Left kidney (tissue), 2 donors: ENCODE measurements around the gene LITAF. TPM values are rescaled to one million over a fixed set of nuclear protein-coding genes. Genes with fewer than 3 reads are reported as not detected.
"Not testable (repeated sequence)": the region's sequence is repeated elsewhere in the genome, so short reads cannot be mapped to it uniquely, and the experiment has no call there.

Experiments
- DNase-seq: peaks from one replicate; pipeline ENCODE4 v3.0.0-alpha.2; 2013
- polyA plus RNA-seq: library from polyadenylated mRNA; unstranded; fragments of 120-200 nt; gene quantifications from one replicate; pipeline ENCODE4 v1.2.1, GENCODE V29; 2013; ENCODE audit not compliant: insufficient read length

LITAF gene
- polyA plus RNA-seq, 1 donor, result 103 TPM

DNA sequence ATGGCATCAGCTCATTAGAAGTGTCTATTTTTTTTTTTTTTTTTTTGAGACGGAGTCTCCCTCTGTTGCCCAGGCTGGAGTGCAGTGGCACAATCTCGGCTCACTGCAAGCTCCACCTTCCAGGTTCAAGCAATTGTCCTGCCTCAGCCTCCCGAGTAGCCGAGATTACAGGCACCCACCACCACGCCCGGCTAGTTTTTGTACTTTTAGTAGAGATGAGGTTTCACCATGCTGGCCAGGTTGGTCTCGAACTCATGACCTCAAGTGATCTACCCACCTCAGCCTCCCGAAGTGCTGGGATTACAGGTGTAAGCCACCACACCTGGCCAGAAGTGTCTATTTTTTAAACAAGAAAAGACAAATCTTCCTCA is 9.4 kb downstream of the LITAF start:
- not testable (repeated sequence) for DNase-seq

DNA sequence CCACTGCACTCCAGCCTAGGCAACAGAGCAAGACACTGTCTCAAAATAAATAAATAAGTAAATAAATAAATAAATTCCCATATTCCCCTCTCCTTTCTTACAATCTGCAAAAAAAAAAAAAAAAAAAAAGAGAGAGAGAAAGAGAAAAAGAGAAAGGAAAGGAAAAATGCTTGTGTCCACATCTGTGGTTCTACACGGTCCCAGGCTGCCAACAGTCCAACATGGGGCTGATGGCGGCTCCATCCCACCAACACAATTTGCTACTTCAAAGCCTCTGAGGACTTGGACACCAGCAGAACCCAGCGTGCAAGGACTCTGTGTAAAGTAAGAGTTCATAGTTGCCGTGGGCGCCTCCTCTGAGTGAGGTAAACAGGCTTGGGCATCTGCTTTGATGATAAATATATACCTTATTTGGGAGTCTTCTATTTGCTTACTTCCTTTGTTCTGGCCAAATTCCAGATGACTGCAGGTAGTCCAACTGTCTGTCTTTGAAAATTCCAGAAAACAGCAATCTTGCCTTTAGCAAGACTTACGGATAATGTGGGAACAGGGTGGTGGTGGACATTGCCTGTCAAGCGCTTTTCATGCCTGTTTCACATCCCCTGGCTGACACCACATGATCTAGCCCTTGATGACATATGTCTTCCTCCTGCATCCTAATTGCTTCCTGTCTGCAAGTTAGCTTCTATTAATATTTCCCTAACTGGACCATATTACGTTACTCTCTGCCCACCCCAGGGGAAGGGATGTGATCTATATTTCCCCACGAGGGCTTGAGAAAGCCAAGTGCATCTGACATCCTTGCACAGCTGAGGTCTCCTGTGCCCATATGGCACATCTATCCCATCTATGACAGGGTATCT is 10.1 kb downstream of the LITAF start:
- DNase-seq, result no peak

DNA sequence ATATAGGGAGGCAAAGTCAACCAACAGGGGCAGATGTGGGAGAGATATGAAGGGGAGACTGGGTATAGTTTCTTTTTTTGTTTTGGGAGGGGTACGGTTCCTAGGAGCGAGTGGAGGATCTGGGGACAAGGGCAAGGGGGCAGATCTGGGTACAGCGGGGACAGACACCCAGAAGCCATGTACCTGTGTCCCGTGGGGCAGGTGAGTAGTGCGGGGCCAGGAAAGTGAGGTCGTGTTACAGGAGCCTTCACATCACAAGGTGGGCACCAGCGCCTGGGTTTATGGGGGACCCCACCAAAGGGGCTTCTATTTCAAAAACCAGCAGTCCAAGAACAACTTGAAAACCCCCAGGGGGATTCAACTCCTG is 11.5 kb downstream of the LITAF start:
- DNase-seq, result no peak

DNA sequence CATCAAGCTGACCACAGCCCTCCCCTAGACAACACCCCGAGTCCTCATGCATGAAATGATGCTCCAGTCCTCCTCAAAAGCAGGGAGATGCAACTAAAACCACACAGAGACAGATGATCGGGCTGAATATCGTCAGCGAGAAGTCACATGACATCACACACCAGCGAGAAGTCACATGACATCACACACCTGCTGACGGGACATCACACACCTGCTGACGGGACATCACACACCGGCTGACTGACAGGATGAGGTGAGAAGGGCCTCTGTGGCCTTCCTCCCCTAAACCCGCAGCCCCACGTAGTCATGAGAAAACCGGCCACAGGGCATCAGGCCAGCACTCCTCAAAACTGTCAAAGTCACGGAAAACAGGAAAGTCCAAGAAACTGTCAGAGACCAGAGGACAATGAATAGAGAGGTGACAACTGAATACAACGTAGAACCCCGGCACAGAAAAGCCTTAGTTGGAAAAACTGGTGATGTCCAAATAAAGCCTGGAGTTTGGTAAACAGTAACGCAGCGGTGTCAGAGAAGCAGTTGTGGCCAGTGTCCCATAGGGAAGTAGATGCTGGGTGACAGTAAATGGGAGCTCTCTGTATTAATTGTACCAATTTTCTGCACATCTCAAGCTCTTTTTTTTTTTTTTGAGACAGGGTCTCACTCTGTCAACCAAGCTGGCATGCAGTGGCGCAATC is 14.3 kb downstream of the LITAF start:
- no peak for DNase-seq

DNA sequence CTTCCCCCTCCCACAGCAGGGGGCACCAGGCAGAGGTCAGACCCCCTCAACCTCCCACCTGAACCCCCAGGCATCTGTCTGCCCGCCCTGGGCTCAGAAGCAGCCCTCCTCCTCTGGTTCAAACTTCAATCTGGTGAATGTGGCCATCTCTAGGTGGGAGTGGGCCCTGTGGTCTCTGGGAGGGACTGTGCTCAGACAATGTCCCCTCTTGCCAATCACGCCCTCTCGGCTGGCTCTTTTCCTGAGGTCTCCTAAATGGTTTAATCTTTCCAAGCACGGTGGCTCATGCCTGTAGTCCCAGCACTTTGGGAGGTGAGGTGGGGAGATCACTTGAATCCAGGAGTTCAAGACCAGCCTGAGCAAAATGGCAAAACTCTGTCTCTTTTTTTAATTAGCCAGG is 15.2 kb downstream of the LITAF start:
- no peak for DNase-seq

DNA sequence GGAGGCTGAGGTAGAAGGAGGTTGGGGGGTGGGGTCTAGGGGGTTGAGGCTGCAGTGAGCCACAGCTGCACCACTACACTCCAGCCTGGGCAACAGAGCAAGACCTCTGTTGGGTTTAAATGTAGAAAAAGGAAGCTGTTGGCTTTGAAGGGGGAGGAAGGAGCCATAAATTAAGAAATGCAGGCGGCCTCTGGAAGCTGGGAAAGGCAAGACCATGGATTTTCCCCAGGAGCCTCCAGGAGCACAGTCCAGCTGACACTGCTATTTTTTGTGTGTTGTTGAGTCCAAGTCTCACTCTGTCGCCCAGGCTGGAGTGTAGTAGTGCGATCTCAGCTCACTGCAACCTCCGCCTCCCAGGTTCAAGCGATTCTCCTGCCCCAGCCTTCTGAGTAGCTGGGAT is 15.9 kb downstream of the LITAF start:
- DNase-seq, result no peak

DNA sequence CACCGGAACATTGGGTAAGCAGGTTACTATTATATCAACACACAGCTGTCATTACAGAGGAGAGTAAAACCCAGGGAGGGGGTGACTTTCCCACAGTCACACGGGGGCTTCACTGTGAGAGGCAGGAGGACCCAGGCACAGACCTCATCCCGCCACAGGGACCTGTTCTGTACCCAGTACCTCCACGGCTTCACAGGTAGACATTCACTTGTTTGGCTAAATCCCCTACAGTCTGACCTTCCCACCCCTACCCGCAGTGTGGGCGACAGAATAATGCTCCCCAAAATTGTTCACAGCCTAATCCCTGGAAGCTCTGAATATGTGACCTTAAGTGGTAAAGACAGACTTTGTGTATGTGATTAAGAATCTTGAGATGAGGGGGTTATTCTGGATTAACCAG is 16.5 kb downstream of the LITAF start:
- DNase-seq, result no peak

DNA sequence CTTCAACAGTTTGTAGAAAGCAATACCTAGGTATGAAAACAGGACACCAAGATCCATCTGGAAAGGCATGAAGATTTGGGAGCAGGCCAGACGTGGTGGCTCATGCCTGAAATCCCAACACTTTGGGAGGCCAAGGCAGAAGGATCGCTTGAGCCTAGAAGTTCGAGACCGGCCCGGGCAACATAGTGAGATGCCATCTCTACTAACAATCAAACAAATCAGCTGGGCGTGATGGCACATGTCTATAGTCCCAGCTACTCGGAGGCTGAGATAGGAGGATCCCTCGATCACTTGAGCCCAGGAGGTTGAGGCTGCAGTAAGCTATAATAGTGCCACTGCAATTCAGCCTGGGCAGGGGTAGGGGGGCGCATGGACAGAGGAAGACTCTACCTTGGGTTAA is 20.3 kb downstream of the LITAF start:
- no peak for DNase-seq

DNA sequence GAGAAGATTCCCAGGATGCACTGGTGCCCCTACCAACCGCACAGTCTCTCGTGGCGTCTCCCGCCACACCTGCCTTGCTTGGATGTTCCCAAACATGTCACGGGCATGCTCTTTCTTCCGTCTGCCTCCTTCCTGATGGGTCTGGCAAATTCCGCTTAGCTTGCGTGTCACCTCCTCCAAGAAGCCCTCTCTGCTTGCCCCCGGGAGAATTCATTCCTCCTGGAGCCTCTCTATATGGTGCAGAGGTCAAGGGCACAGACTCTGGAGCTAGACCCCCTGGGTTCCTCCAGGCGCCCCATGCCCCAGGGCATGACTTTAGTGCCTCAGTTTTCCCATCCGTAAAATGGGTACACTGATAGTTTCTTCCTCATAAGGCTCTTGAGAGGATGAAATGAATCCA is 21.1 kb downstream of the LITAF start:
- DNase-seq, result no peak

DNA sequence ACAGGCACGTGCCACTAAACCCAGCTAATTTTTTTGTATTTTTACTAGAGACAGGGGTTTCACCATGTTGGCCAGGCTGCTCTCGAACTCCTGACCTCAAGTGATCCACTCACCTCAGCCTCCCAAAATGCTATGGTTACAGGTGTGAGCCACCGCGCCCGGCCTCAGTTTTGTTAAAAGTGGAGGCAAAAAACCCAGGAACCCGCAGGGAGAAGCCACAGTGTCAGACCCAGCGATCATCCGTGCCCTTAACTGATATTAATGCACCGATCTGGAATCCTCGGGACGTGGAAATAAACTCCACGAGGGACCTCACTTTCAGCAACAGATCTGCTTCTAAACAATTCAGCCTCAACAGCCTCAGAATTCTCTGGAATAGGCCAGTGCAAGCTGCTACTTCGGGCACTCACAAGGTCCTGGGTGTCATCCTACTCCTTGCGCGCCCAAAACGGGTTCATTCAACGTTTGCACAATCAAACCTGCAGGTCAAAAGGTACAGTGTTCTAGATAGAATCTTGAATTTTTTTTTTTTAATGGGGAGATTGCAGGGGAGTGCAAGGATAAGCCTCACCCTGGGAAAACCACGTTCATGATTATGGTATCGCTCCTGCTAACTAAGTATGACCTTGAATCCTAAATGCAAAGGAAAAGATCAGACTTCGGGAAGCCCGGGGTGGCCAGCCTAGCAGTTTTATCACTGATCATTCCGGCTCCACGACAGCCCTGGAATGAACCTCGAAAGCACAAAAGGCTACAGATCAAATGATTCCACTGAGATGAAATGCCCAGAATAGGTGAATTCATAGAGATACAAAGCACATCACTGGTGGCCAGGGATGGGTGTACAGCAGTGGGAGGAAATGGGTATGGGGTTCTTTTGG is 22.4 kb downstream of the LITAF start:
- no peak for DNase-seq

DNA sequence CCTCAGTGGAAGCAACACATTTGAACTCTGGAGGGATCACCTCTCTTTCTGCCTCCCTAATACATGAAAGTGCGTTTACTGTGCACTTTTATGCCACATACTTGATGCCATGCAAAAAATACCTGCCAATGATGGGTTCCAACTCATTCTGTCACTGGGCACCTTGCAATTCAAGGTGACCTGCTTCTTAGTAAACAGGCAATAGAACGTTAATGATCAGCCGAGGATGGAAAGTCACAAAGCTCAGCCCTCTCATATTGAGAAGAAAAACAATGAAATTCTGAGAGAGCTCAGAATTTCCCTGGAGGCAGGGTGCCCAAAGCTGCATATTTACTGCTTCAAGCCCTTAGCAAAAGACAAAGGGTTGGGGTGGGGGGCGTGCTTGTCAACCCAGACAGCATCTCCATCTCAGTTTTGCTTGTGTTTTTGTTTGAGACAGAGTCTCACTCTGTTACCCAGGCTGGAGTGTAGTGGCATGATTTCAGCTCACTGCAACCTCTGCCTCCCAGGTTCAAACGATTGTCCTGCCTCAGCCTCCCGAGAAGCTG is 23.2 kb downstream of the LITAF start:
- no peak for DNase-seq

DNA sequence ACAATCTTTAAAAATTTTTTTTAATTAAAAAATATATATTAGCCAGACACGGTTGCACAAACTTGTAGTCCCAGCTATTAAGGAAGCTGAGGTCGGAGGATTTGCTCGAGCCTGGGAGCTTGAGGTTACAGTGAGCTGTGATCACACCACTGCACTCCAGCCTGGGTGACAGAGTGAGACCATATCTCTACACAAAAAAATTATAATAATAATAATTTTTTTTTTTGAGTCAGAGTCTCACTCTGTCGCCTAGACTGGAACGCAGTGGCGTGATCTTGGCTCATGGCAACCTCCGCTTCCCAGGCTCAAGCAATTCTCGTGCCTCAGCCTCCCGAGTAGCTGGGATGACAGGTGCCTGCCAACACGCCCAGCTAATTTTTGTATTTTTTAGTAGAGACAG is 23.8 kb downstream of the LITAF start:
- no peak for DNase-seq

DNA sequence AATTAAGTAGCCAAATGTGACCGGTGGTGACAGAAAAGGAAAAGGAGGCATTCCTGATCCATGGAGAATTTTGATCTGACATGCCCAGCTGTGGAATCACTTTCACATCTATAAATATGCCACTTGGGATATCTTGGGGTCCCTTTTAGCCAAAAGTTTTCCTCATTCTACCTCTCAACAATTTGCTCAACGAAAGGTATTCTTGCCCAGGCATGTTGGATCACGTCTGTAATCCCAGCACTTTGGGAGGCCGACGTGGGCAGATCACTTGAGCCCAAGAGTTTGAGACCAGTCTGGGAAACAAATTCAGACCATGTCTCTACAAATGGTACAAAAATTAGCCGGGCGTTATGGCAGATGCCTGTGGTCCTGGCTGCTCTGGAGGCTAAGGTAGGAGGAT is 24.3 kb downstream of the LITAF start:
- no peak for DNase-seq

DNA sequence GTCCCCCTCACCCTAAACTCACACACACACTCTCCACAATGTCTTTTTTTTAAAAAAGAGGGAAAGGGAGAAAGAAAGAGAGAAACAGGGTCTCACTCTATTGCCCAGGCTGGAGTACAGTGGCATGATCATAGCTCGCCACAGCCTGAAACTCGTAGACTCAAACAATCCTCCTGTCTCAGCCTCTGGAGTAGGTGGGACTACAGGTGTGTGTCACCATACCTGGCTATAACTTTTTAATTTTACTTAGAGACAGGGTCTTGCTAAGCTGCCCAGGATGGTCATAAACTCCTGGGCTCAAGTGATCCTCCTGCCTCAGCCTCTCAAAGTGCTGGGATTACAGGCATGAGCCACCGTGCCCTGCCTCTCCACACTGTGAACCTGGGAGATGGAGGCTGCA is 24.9 kb downstream of the LITAF start:
- no peak for DNase-seq

DNA sequence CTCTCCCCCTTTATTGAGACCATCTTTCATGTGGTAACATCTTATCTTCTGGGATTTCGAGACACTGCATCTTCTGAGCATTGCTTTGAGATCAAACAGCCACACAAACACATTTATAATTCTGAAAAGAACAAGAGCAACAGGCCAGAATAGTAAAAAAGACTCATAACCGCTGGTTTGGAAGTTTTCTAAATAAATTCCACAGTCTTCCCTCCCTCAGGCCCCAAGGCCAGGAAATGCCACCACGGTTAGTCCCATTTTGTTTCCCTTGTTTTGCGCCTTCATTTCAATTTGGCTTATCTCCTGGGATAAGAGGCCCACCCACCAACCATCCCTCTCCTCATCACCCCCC is 25.3 kb downstream of the LITAF start:
- no peak for DNase-seq

DNA sequence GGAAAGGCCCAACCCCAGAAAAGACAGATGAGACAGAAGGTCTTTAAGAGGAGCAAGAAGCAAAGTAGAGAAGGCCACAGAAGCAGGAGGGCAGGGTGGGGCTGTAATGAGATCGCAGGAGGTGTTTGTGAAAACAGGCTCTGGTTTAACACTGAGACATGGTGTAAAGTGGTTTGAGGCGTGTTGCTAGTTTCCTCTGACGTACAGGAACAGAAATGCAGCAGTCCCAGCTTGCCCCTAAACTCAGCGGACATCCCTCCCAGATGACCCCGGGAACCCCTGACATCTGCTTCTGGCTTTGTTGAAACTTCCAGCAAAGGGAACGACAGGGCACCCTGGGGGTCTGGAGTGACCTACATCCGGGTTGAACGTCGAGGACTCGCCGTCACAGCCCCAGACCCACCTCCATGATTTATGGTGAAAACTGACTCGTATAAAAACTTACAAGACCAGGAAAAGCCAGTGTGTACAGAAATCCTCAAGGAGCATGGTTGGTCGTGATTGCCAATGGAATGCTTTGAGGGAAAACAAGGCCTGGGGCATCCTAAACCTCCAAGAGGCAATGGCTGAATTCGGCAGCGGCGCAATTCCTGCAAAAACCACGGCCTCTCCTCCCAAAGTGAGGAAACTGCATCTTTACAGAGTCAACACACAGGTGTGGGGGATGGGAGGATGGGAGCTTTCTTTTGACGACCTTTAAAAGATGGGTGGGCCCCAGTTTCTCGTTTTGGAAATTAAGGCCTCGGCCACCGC is 25.8 kb downstream of the LITAF start:
- DNase-seq, result peak; percentile 62

DNA sequence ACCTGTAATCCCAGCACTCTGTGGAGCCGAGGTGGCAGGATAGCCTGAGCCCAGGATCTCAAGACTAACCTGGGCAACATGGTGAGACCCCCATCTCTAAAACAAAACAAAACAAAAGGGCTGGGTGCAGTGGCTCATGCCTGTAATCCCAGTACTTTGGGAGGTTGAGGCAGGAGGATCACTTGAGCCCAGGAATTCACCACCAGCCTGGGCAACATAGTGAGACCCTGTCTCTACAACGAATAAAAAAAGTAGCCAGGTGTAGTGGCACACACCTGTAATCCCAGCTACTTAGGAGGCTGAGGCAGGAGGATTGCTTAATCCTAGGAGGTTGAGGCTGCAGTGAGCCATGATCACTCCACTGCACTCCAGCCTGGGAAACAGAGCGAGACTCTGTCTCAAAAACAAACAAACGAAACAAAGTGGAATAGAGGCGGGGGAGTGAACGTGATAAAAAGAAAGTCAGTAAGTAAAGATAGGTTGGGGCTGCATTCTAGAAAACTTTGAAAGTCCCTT is 28.4 kb downstream of the LITAF start:
- DNase-seq, result not testable (repeated sequence)

DNA sequence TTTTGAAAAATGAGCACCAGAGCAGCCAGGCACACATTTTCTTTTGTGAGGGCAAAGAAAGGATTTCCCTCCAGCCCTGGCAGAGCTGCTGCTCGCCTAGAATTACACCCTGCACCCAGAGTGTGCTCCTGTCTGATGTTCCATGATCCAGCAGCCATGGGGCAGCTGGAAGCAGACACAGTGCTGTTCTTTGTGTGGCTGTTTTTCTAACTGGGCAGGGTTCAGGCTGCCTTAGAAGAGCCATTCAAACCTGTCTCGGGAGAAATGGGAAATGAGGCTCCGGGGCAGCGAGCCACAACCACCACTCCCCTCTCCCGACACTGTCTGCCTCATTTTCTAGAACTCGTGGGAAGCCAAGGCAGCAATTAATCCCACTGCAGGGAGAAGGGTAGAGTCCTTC is 28.9 kb downstream of the LITAF start:
- no peak for DNase-seq

DNA sequence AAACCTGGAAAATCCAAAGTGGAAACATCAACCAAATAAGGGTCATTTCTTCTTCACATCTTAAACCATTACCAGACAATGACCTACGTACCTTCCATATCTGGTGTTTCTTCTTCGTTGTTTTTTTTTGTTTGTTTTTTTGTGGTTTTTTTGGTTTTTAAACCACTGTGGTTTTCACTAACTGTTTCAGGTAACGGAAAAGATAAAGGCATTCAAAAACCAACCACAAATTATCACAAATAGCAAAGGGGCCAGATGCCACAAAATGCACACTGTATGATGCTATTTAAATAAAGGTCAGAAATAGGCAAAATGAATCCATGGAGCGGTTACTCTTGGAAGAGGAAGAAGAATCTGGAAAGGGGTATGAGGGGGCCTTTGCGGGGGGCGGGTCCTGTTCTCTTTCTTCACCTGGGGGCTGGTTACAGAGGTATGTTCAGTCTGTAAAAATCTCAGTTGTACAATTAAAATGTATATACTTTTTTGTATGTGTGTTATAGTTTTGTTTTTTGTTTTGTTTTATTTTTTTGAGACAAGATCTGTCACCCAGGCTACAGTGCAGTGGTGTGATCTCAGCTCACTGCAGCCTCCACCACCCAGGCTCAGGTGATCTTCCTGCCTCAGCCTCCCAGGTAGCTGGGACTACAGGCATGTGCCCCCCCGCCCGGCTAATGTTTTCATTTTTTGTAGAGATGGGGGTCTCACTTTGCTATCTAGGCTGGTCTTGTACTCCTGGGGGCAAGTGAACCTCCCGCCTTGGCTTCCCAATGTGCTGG is 29.6 kb downstream of the LITAF start:
- DNase-seq, result no peak

DNA sequence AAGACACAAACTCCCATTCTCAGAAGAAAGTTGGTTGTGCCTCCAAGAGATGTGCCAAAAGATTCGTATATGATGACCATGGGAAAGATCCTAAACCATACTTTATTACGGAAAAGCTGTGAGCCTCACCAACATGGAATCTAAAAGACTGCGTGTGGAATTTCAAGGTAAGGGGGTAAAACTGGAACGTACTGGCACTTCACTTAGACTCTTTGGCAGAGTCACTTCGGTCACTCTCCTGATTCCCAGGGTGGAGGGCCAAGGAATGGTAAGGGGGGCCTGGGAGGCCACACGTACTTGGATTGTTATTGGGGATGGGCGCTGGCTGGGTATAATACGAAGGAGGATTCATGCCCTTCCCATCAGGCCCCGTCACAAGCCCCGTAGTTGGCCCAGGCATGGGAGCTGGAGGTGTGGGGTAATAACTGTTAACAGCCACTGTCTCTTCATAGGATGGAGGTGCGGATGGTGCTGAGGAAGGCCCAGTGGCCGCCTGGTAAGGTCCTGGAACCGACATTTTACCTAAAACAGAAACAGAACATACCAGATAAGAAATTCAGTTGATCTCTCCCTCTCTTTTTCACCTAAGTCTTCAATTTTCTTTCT is 30.4 kb downstream of the LITAF start:
- DNase-seq, result no peak
